HG02759 (cell line): ENCODE measurements around the gene CTIF.

Source experiments
- ATAC-seq: cut with Tn5 transposase; IDR thresholded peaks from one replicate; pipeline ENCODE4 v1.9.1; 2021; ENCODE audit warnings: mild to moderate bottlenecking, moderate library complexity; ENCODE audit not compliant: unreplicated experiment

Gene CTIF

DNA sequence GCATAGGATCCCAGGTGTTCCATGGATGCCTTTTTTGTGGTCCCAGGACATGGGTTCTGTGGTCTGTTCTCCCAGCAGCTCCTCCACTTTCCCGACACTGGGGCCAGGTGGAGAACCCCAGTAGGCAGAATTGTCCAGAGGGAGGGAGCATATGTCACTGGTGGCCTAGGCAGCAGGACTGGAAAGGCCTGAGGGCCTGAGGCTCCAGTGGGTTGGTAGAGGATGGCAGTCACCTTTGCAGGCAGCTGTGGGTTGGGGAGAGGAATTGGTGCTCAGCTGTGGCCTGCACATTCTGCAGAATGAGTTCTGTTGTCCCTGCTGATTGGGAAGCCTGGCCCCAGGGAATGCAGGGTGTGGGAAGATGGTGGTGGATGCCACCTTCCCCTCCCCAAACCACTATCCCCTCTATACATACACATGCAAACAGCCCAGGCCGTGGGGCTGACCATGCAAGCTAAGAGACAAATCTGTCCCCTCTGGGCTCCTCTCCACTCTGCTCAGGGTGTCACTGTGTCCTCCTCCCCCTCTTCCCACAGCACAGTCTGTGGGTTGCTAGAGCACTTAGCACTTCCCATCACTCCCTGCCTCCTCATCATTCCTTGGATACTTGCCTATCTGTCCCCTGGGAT, 11.4 kb downstream of the CTIF start:
- ATAC-seq: no peak

DNA sequence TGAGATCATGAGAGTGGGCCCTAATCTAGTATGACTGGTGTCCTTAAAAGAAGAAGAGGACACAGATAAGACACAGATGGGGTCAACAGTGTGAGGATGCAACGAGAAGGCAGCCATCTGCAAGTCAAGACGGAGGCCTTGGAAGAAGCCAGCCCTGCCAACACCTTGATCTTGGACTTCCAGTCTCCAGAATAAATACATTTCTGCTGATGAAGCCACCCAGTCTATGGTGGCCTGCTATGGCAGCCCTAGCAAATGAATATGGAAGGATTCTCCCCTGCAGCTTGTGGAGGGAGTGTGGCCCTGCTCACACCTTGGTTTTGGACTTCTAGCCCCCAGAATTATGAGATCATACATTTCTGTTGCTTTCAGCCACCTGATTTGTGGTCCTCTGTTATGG, 12.3 kb downstream of the CTIF start:
- no peak for ATAC-seq

DNA sequence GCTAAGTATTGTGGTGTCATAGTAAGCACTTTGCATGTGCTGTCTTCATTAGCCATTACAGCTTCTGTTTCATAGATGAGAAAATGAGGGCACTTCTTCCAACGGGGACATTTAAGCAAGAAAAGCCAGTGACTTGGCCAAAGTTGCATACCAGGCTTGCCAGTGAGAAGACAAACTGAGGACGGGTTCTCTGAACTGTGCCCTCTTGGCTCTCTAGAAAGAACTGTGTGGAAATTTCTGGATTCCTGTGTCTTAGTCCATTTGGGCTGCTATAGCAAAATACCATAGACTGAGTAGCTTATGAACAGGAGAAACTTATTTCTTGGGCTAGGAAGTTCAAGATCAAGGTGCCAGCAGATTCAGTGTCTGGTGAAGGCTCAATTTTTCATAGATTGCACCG, 13.3 kb downstream of the CTIF start:
- ATAC-seq: no peak

DNA sequence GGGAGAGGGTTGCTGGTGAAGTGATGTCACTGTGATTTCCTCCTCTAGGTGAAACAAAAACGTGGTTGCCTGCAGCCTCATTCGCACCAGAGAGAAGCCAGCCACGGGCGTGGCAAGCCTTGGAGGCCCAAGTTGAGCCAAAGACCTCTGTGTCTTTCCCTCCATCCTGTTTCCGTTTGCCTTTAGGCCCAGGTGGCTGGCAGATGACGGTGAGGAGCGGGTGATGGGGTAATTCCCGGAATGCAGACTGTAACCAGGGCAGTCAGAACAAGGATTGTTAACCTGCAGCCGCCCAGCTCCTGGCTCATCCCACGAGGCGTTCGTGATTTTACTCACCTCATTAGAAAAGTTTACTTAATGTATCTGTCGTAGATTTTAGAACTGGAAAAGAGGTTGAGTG, 14.4 kb downstream of the CTIF start:
- ATAC-seq: no peak

DNA sequence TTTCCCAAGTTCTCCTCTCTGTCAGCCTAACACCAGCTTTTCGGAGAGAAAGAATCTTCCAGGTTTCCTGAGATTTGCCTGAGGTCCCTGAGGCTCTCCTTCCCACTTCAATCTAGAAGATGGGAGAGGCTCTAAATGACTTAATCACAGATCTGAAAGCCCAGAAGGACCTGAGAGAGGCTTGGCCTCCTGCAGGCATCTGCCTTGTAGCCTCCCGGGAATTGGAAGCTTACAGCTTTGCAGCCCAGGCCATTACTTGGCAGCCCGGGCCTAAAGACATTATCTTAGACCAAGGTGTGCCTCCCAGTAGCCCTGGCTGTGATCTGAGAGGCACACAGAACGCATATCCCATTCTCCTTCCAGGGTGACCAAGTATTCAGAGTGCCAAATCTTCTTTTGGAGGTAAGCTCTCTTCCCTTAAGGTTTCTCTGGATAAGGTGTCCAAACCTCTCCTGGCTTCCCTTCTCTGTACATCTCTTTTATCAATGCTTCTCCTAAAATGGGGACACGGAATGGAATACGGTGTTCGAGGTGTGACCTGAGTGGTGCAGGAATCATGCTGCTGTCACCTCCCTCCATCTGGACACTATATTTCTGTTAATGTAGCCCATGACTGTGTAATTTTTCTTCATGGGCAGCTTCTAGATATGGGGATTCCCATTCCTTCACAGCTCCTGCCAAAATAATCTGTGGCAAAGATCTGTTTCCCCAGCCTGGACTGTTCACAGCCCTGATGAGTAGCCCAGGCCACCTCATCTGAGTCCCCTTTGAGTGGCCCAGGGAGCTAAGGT, 16.0 kb downstream of the CTIF start:
- ATAC-seq: no peak

DNA sequence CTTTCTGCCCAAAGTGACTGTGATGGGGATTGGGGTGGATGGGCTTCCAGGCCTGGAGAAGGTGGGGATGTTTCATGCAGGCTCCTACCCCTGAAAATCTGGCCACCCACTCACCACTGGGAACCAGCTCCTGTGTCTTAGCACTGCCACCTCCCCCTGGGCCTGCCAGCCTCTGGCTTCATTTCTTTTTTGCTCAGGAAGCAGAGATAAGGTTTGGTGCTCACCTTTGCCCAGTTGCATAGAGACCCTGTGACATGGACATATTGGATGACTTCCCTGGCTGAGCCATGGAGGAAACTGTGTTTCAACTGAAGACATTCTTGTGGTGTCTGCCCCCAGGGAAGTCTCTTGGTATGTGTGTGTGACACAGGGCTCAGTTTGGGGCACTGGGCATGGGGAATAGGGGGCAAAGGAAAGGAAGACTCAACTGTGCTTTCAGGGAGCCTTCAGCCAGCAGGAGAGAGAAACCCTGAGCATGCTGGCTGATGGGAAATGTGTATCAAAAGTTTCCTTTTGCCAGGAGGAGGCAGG, 16.7 kb downstream of the CTIF start:
- ATAC-seq: no peak

DNA sequence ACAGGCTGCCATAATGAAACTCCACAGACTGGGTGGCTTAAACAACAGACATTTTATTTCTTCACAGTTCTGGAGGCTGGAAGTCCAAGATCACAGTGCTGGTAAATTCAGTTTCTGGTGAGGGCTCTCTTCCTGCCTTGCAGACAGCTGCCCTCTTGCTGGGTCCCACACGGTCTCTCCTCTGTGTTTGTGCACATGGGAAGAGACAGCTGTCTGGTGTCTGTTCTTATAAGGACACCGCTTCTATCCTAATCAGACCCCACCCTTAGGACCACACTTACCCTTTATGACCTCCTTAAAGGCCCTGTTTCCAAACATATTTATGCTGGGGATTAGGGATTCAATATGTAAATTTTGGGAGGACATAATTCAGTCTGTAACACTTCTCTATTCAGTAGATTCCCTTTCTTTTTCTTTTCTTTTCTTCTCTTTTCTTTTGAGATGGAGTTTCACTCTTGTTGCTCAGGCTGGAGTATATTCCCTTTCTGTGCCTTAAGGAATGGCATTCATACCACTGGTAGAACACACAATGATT, 18.9 kb downstream of the CTIF start:
- ATAC-seq: no peak

DNA sequence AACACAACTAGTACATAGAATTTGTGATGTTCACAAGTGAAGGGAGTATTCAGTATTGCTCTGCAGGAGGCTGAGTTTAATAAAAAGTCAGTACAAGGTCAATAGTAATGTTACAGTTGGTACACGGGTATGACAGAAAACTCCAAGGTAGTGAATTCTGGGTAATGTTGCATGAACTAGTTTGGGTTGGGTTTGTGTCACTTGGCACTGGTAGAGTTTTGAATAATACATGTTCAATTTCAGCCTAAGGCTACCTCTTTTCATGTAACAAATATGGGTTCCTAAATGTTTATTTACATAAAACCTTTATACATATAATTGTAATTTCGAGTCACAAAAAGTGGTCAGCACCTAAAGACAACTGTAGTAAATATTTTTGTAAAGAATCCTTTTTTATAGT, 19.4 kb downstream of the CTIF start:
- no peak for ATAC-seq

DNA sequence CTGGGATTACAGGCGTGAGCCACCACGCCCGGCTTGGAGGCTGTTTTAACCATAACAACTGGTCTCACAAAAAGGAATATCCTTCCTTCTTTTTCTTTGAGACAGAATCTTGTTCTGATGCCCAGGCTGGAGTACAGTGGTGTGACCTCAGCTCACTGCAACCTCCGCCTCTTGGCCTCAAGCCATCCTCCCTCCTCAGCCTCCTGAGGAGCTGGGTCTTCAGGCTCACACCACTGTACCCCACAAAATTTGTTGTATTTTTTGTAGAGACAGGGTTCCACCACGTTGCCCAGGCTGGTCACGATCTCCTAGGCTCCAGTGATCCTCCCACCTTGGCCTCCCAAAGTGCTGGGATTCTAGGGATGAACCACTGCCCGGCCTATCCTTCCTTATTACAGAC, 21.7 kb downstream of the CTIF start:
- no peak for ATAC-seq

DNA sequence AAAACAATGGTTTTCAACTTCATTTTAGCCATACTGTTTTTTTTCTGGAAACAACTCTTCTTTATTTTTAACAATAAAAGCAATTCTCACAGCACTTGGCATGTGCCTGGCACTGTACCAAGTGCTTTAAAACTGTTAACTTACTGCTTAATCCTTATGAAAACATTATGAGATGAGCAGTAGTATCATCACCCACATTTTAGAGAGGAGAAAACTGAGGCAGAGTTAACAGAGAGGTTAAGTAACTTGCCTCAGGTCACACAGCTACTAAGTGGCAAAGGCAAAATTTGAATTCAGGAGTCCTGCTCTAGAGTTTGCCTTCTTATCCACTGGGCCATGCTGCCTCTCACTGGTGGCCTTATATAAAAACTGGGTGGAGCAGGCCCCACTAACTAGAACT, 23.2 kb downstream of the CTIF start:
- no peak for ATAC-seq

DNA sequence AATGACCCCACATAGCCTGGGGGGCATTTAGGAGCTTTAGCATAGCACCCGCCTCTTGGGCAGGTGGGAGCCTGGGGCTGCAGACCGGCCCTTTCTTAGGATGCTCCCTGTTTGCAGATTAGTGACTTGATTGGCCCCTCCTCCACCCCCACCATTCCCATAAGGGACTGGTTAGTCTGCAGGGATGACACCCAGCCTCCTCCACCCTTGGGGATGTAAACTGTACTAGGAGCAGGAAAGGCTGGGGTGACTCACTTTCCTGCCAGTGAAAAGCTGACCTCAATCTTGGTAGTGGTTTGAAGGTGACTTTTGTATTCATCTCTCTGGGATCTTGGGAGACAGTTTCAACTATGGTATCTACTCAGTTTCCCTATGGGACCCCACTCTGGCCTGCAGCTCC, 24.2 kb downstream of the CTIF start:
- no peak for ATAC-seq

DNA sequence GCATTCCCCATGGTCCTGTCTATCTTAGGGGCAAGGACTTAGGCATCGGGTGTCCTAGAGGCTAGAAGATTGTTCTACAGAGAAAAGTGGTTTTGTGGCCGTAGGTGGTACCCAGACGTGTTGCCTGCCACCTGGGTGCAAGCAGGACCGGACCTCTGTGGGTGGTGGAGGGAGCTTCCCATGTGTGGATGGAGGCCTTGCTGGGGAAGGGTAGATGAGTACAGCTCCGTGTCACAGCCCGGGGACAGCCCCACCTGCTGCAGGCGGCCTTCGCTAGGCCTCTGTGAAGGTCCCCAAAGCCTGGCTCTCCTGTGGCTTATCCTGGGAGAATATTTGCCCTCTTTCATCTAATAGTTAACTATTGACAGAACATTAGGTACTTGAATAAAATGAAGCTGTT, 25.3 kb downstream of the CTIF start:
- no peak for ATAC-seq

DNA sequence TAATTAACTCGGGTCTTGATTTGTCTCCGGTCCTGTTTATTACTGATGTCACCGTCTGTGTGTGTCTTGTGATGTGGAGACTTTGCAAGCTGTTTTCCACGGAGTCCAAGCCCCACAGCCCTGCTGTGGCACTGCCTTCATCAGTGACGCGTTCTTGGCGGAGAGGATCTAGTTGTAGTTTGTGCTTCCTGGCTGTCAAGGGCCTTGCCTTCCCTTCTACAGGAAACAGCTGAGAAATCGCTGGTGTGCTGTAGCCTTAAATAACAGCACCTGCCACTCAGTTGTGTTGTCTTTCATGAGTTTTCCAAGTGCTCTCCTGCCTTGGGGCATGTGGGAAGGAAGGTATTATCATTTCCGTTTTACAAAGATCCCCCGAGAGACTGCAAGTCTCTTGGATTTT, 26.3 kb downstream of the CTIF start:
- no peak for ATAC-seq

DNA sequence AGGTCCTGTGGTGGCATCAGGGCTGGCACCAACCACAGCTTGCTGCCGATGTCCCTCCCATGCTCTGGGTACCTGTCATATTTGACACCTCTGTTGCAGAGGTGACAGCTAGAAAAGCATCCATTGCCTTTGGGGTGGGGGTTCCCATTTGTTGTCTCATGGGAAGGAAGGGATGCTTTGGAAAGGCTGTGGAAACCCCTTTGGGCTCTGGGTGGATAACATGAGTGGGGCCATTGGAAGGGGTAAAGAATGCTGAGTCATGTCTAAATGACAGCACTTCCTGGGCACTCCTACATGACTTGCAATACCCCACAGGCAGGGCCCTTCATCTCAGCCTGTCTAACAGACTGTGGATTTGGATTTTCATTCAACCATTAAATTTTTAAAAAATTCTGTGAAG, 27.8 kb downstream of the CTIF start:
- ATAC-seq: no peak

DNA sequence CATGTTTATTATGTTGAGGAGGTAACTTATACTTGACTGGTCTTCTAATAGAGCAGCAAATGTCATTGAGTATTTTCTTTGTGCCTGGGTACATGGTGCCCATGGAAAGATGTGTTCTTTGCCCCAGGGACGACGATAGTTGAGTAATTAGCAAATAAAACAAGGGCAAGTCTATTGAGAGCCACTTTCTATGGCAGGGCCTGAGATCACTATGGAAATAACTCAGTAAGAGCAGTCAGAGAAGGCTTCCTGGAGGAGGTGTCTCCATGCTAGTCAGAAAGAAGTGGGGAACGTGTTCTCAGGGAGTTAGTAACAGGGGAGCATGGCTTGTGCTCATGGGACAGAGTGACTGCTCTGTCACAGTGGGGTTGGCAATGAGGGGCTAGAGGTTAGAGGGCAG, 28.6 kb downstream of the CTIF start:
- no peak for ATAC-seq

DNA sequence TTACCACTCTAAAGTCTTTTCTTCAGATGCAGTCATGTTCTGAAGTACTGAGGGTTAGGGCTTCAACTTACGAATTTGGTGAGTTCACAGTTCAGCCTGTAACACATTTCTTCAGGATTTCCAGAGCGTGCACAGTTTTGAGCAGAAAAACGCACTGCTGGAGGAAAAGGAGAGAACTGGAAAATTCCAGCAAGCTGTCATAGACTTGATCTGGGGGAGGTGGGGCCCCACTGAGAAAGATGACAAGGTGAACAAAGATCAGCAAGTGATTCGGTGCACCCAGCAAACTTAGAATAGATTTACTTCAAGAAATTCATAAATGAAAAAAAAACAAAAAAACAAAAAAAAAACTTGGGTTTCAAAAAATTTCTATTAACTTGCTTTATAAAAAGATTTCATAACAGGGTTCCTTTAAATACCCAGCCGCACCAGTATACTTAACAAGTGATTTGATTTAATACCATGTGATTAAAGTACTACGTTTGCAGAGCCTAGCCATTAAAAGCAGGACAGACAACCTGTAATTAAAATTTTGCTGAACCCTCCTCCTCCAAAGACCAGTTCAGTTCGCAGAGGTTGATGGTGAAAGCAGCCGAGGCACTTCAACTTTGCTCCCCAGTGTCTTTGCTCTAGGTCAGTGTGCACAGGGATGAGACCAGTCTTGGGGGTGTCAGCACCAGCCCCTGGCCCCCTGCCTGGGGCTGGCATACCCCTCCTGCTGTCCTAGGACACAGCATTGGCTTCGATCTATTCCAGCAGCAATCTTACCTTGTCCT, 30.5 kb downstream of the CTIF start:
- ATAC-seq: no peak

DNA sequence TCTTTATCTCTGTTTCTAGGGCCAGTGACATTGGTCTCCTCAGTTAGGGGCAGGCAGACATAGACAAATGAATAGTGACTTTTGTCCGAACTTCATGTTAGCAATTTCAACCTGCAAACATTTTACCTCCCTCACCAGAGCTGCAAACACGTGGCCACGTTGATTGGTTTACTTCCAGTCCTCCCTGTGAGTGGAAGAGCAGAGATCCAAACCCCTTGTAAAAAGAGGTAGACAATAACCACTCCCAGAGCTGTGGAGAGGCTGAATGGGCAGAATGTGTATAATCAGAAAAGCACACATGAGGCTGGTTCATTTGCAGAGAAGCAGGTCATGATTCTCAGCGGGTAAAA, 31.1 kb downstream of the CTIF start:
- no peak for ATAC-seq

DNA sequence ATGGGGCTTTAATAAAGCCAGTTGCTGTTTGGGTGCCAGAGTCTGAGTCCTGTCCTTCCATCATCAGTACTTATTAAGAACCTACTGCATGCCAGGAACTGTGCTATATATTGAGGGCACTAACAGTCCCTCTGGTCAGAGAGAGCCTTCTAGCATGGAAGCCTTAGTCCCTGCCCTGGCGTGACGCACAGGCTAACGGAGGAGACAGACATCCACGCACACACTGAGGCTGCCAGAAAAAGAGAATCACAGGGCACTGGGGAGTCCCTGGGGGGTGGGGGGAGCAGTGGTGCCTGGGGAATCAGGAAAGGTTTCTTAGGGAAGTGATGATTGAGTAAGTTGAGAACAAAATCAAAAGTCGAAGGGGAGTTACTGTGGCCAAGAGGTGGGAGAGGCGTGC, 31.5 kb downstream of the CTIF start:
- no peak for ATAC-seq

DNA sequence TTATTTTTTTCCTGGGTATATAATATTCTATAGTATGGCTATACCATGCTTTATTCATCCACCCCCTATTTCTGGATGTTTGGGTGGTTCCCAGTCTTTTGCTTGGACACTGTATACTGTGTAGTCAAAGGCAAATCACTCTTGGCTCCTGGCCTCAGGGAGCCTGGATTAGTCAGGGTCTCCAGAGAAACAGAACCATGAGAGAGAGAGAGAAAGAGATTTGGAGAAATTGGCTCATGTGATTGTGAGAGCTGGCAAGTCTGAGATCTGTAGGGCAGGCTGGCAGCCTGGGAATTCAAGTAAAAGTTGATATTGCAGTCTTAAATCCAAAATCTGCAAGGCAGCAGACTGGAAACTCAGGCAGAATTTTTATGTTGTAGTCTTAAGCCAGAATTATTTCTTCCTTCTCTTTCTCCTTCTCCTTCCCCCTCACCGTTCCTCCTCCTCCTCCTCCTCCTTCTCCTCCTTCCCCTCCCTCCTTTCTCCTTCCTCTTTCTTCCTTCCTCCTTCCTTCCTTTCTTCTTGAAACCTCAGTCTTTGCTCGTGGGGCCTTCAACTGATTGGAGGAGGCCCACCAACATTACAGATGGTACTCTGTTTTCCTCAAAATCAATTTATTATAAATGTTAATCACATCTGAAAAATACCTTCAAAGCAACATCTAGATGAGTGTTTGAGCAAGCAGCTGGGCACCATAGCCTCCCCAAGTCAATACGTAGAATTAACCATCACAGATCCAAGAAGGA, 33.0 kb downstream of the CTIF start:
- no peak for ATAC-seq

DNA sequence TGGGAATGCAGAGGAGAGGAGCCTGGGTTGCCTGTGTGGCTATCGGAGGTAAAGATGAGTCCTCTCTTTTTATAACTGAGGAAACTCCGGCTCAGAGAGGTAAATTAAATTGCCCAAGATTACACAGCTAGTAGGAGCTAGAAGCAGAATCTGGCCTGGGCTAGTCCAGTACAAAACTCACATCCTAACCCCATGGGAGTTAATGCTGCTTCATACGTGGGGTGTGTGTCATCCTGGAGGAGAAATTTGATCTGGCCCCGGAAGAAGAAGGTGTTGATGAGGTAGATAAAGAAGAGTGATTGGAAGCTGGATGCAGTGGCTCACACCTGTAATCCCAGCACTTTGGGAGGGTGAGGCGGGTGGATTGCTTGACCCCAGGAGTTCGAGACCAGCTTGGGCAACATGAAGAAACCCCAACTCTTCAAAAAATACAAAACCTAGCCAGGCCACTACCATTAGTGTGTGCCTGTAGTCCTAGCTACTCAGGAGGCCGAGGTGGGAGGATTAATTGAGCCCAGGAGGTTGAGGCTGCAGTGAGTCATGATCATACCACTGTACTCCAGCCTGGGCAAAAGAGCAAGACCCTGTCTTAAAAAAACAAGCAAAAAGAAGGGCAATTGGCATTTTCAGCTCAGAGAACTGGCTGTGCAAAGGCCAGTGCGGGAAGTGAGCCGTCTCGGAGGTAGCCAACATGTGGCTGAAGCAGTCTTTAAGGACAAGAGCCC, 33.7 kb downstream of the CTIF start:
- no peak for ATAC-seq
